Activated CD8-positive, alpha-beta memory T cell treated with anti-CD3 and anti-CD28 coated beads, Interleukin-2, amount 10 ng/mL, durations not matched to agents 7 days and 5 days (primary cell): ENCODE results near the gene DYNLT1. TPM values are rescaled to one million over a fixed set of nuclear protein-coding genes. Genes with fewer than 3 reads are reported as not detected.

ENCODE experiments used
- ATAC-seq: fragments of 150-1000 bp; cut with Tn5 transposase; one replicate; pipeline ENCODE4 v1.10.0; 2021; ENCODE audit warnings: moderate library complexity
- CTCF ChIA-PET: fragments of 350-600 bp; sonication (Branson Sonifier 250); formaldehyde crosslinking; loops from one replicate; lab custom pipeline; 2021; ENCODE audit warnings: antibody characterized with exemption; lab: Charles Lee
- DNase-seq: peaks from one replicate; pipeline ENCODE4 v3.0.0-alpha.2; 2020
- H3K27ac Mint-ChIP-seq: one replicate; pipeline ENCODE4 v1.8.0; 2021; ENCODE audit warnings: mild to moderate bottlenecking, mixed read lengths
- H3K27me3 Mint-ChIP-seq: one replicate; pipeline ENCODE4 v1.8.0; 2021; ENCODE audit warnings: mixed read lengths
- H3K36me3 Mint-ChIP-seq: one replicate; pipeline ENCODE4 v1.8.0; 2021; ENCODE audit warnings: mild to moderate bottlenecking, mixed read lengths
- H3K4me1 Mint-ChIP-seq: one replicate; pipeline ENCODE4 v1.8.0; 2021; ENCODE audit warnings: mixed read lengths
- H3K4me3 Mint-ChIP-seq: one replicate; pipeline ENCODE4 v1.8.0; 2021; ENCODE audit warnings: mild to moderate bottlenecking, moderate library complexity, mixed read lengths
- H3K9me3 Mint-ChIP-seq: one replicate; pipeline ENCODE4 v1.8.0; 2022; ENCODE audit warnings: low read depth, mixed read lengths
- total RNA-seq, 2 experiments: library from RNA; stranded (reverse); gene quantifications; one replicate each; pipeline ENCODE4 v1.2.3, GENCODE V29; 2021

DYNLT1 gene
- total RNA-seq, 2 experiments from 2014 or later, result 109 to 120 TPM

- ATAC-seq (no peak), DNase-seq (peak; percentile 38)
- Mint-ChIP-seq H3K27ac (peak overlapping the region; percentile 44), H3K4me1 (peaks cover 44% of the 10 kb centered on the region), H3K36me3 (peaks cover 45% of the 10 kb centered on the region), H3K9me3 (no peaks in the 10 kb centered on the region), H3K27me3 (no peaks in the 10 kb centered on the region), H3K4me3 (no peak overlapping the region)
- CTCF ChIA-PET, result interaction anchor here (0.7 to 2.4 kb wide), 3 partner anchors 10 to 27 kb away, joined by 3 to 7 read pairs (median 4); partner anchors contain the start of gene DYNLT1
These were observed 12.6 kb downstream of the DYNLT1 start for GRCh38 chr6:158631678-158632537.

DNA sequence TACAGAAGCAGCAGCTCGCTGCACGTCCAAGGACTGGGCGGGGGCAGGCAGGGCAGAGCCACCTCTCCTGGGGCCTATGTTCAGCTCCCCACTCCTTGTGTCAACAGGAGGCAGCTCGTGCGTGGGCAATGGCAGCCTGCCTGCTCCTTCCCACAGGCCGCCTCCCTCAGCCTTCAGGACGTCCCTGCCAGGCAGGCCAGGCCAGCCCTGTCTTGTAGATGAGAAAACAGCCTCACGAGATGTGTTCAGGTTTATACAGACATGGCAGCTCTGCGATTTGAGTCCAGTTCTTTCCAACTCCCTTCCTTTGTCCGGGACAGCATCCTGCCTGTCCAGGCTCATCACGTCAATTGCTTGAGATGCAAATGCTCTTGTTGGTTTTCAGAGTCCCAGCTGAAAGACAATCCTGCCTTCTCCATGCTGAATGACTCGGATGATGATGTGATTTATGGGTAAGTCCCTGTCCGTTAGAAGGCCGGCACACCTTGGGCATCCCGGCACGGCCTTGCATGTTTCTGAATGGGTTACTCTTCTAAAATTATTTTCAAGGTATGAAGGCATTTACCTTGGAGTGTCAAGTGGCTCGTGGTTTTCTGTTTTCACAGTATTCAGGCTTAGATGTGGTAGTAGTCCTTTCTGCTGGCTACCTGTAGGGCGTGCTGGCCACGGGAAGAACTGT lies 13.5 kb downstream of the DYNLT1 start:
- peak; percentile 39 for DNase-seq
- Mint-ChIP-seq H3K27ac (peak overlapping the region; percentile 44), H3K4me1 (peaks cover 42% of the 10 kb centered on the region), H3K27me3 (no peaks in the 10 kb centered on the region), H3K9me3 (no peaks in the 10 kb centered on the region), H3K4me3 (no peak overlapping the region), H3K36me3 (peaks cover 41% of the 10 kb centered on the region)
- CTCF ChIA-PET, result interaction anchor here (0.8 to 2.4 kb wide), 3 partner anchors 11 to 417 kb away, joined by 3 to 7 read pairs (median 5); partner anchors contain the start of gene DYNLT1
- no peak for ATAC-seq

- Mint-ChIP-seq H3K4me3 (no peak overlapping the region), H3K9me3 (no peaks in the 10 kb centered on the region), H3K27ac (peak overlapping the region; percentile 44), H3K36me3 (peaks cover 38% of the 10 kb centered on the region), H3K27me3 (no peaks in the 10 kb centered on the region), H3K4me1 (peaks cover 29% of the 10 kb centered on the region)
- DNase-seq, result peak; percentile 49
- CTCF ChIA-PET, result interaction anchor here (0.7 to 2.4 kb wide), 2 partner anchors 12 to 24 kb away, joined by 3 to 7 read pairs; no protein-coding TSS in a partner anchor
- ATAC-seq, result no peak
These were observed 14.9 kb downstream of the DYNLT1 start for GRCh38 chr6:158629367-158630221.

DNA sequence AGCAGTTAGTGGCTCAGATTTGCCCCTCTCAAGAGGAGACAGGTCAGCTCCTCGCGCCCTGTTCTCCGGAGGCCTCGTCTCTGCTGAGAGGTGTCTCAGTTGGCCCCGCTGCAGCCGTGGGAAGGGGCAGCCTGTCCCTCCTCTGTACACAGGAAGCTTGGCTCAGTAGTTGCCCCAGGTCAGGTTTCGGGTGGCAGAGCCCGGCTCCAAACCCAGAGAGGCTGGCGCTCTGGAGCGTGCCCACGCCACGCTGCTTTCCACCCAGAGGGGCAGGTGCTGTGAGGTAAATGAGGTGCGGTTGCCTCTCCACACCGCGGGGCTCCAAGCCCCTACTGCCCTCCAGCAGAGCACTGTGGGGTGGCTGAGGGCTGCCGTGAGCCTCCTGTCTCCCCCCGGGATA lies 16.0 kb downstream of the DYNLT1 start:
- no peaks in the 10 kb centered on the region for H3K9me3 Mint-ChIP-seq
- H3K36me3 Mint-ChIP-seq, result peaks cover 38% of the 10 kb centered on the region
- no peak overlapping the region for H3K27ac Mint-ChIP-seq

DNA sequence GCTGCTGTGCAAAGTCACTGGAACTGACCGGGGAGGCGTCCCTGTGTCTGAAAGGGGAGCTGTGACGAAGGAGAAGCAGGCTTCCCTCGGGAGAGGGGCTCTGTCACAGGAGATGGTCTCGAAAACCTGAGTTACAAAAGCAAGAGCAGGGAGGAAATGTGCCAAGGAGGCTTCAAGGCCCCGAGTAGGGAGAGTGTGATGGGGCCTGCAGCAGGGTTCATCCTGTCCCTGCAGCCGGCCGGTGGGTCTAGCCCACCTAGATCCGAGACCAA lies 16.7 kb downstream of the DYNLT1 start:
- DNase-seq (peak; percentile 36), ATAC-seq (no peak)
- Mint-ChIP-seq H3K36me3 (peaks cover 36% of the 10 kb centered on the region), H3K9me3 (no peaks in the 10 kb centered on the region), H3K27me3 (no peaks in the 10 kb centered on the region), H3K4me1 (peaks cover 27% of the 10 kb centered on the region), H3K27ac (no peak overlapping the region), H3K4me3 (no peak overlapping the region)
- CTCF ChIA-PET, result no interaction called here

More for the DNA sequence above, 16.0 kb downstream of the DYNLT1 start:
- DNase-seq, result peak; percentile 30
- Mint-ChIP-seq H3K4me3 (no peak overlapping the region), H3K27me3 (no peaks in the 10 kb centered on the region), H3K4me1 (peaks cover 29% of the 10 kb centered on the region)
- ATAC-seq, result no peak
- CTCF ChIA-PET, result interaction anchor here (0.7 kb wide), 2 partner anchors 23 to 63 kb away, joined by 3 read pairs; no protein-coding TSS in a partner anchor

GRCh38 chr6:158627168-158627939 lies 17.2 kb downstream of the DYNLT1 start:
- CTCF ChIA-PET, result no interaction called here
- no peak for ATAC-seq
- no peak overlapping the region for H3K27ac Mint-ChIP-seq
- peaks cover 34% of the 10 kb centered on the region for H3K36me3 Mint-ChIP-seq
- peaks cover 32% of the 10 kb centered on the region for H3K4me1 Mint-ChIP-seq
- DNase-seq, result no peak
- H3K4me3 Mint-ChIP-seq, result no peak overlapping the region
- no peaks in the 10 kb centered on the region for H3K27me3 Mint-ChIP-seq
- H3K9me3 Mint-ChIP-seq, result no peaks in the 10 kb centered on the region

GRCh38 chr6:158626360-158627167 lies 18.0 kb downstream of the DYNLT1 start:
- H3K4me1 Mint-ChIP-seq, result peaks cover 28% of the 10 kb centered on the region
- no peak for ATAC-seq
- CTCF ChIA-PET, result no interaction called here
- no peak overlapping the region for H3K4me3 Mint-ChIP-seq
- no peak overlapping the region for H3K27ac Mint-ChIP-seq
- peak; percentile 34 for DNase-seq
- H3K27me3 Mint-ChIP-seq, result no peaks in the 10 kb centered on the region
- no peaks in the 10 kb centered on the region for H3K9me3 Mint-ChIP-seq
- H3K36me3 Mint-ChIP-seq, result peaks cover 28% of the 10 kb centered on the region

GRCh38 chr6:158625881-158626305 lies 18.6 kb downstream of the DYNLT1 start:
- no peak overlapping the region for H3K4me3 Mint-ChIP-seq
- peaks cover 23% of the 10 kb centered on the region for H3K36me3 Mint-ChIP-seq
- CTCF ChIA-PET, result no interaction called here
- peak; percentile 25 for DNase-seq
- peaks cover 22% of the 10 kb centered on the region for H3K4me1 Mint-ChIP-seq
- H3K27ac Mint-ChIP-seq, result no peak overlapping the region
- no peak for ATAC-seq
- H3K27me3 Mint-ChIP-seq, result no peaks in the 10 kb centered on the region
- no peaks in the 10 kb centered on the region for H3K9me3 Mint-ChIP-seq

- ATAC-seq (no peak), DNase-seq (peak; percentile 39)
- Mint-ChIP-seq H3K27ac (no peak overlapping the region), H3K36me3 (peaks cover 23% of the 10 kb centered on the region), H3K4me3 (no peak overlapping the region), H3K27me3 (no peaks in the 10 kb centered on the region), H3K9me3 (no peaks in the 10 kb centered on the region), H3K4me1 (peaks cover 18% of the 10 kb centered on the region)
- CTCF ChIA-PET, result interaction anchor here (0.9 kb wide), 1 partner anchor 67 kb away, joined by 3 read pairs; no protein-coding TSS in a partner anchor
These were observed 19.6 kb downstream of the DYNLT1 start for GRCh38 chr6:158624684-158625682.

GRCh38 chr6:158622545-158623190 lies 21.9 kb downstream of the DYNLT1 start:
- ATAC-seq (no peak), DNase-seq (peak; percentile 34)
- no peaks in the 10 kb centered on the region for H3K9me3 Mint-ChIP-seq
- H3K4me1 Mint-ChIP-seq, result peaks cover 12% of the 10 kb centered on the region
- no peak overlapping the region for H3K4me3 Mint-ChIP-seq
- CTCF ChIA-PET, result interaction anchor here (1.3 kb wide), 1 partner anchor 402 kb away, joined by 5 read pairs; no protein-coding TSS in a partner anchor
- peak overlapping the region; percentile 19 for H3K27ac Mint-ChIP-seq
- H3K36me3 Mint-ChIP-seq, result peaks cover 31% of the 10 kb centered on the region
- no peaks in the 10 kb centered on the region for H3K27me3 Mint-ChIP-seq
